Endothelial cell (in vitro differentiated cells): ENCODE measurements around the gene ELFN2. TPM values are rescaled to one million over a fixed set of nuclear protein-coding genes. Genes with fewer than 3 reads are reported as not detected.

Experiments used
- DNase-seq: peaks from one replicate; pipeline ENCODE4 v3.0.0; 2021; ENCODE audit warnings: low spot score
- H3K27ac Mint-ChIP-seq: one replicate; pipeline ENCODE4 v1.8.0; 2021; ENCODE audit warnings: mixed read lengths, inconsistent platforms; ENCODE audit not compliant: unreplicated experiment
- H3K27me3 Mint-ChIP-seq: one replicate; pipeline ENCODE4 v1.8.0; 2021; ENCODE audit warnings: mild to moderate bottlenecking, moderate library complexity, mixed read lengths, inconsistent platforms; ENCODE audit not compliant: unreplicated experiment
- H3K36me3 Mint-ChIP-seq: one replicate; pipeline ENCODE4 v1.8.0; 2021; ENCODE audit warnings: mild to moderate bottlenecking, low read depth, mixed read lengths, inconsistent platforms; ENCODE audit not compliant: unreplicated experiment
- H3K4me1 Mint-ChIP-seq: one replicate; pipeline ENCODE4 v1.8.0; 2021; ENCODE audit warnings: mild to moderate bottlenecking, mixed read lengths, inconsistent platforms; ENCODE audit not compliant: unreplicated experiment
- H3K4me3 Mint-ChIP-seq: one replicate; pipeline ENCODE4 v1.8.0; 2021; ENCODE audit warnings: mild to moderate bottlenecking, mixed read lengths, inconsistent platforms; ENCODE audit not compliant: unreplicated experiment
- H3K9me3 Mint-ChIP-seq: one replicate; pipeline ENCODE4 v1.8.0; 2021; ENCODE audit warnings: mixed read lengths, inconsistent platforms; ENCODE audit not compliant: unreplicated experiment
- CTCF ChIP-seq: fragments of 200-600 bp; sonication (generic); IDR thresholded peaks from one replicate; pipeline ENCODE4 v1.5.0; 2021; ENCODE audit warnings: antibody characterized with exemption; ENCODE audit not compliant: unreplicated experiment
- total RNA-seq: library from RNA; stranded (reverse); fragmentation: NEBNext Ultra II Directional; extraction: Animal tissue kit (Norgen Biotek cat#: 25700); gene quantifications from one replicate; pipeline ENCODE4 v1.2.1, GENCODE V29; 2021; ENCODE audit not compliant: unreplicated experiment

Gene ELFN2
- total RNA-seq, 1 donor from 2014 or later, result 1.2 TPM

- Mint-ChIP-seq H3K4me1 (peaks cover 3% of the 10 kb centered on the region), H3K27me3 (peaks cover 6% of the 10 kb centered on the region), H3K9me3 (no peaks in the 10 kb centered on the region), H3K27ac (no peak overlapping the region), H3K4me3 (no peak overlapping the region), H3K36me3 (no peaks in the 10 kb centered on the region)
- DNase-seq, result no peak
- no peak for TF ChIP-seq CTCF
These were observed 108.7 kb downstream of the ELFN2 start for GRCh38 chr22:37318364-37319109.

Other genes starting within 250 kb of the ELFN2 start
- gene C1QTNF6, start 239.2 kb downstream of the ELFN2 start, total RNA-seq, result 32.7 TPM
- 0.13 TPM for gene SSTR3, start 215.0 kb downstream of the ELFN2 start, total RNA-seq
- gene RAC2, start 183.2 kb downstream of the ELFN2 start, total RNA-seq, result 16.6 TPM
- gene CYTH4, start 145.0 kb downstream of the ELFN2 start, total RNA-seq, result 0.33 TPM
- 75.4 TPM for gene MFNG, start 58.9 kb upstream of the ELFN2 start, total RNA-seq
- 26.0 TPM for gene CARD10, start 91.9 kb upstream of the ELFN2 start, total RNA-seq
- gene CDC42EP1, start 133.0 kb upstream of the ELFN2 start, total RNA-seq, result 51.2 TPM
- not detected for gene LGALS2, start 152.6 kb upstream of the ELFN2 start, total RNA-seq
- gene GGA1, start 181.4 kb upstream of the ELFN2 start, total RNA-seq, result 63.6 TPM
- 11.6 TPM for gene SH3BP1, start 212.2 kb upstream of the ELFN2 start, total RNA-seq
- 13.4 TPM for gene PDXP, start 231.2 kb upstream of the ELFN2 start, total RNA-seq
- 18.6 TPM for gene LGALS1, start 248.2 kb upstream of the ELFN2 start, total RNA-seq